Measurements from ENCODE around the gene PLCD4. TPM values are rescaled to one million over a fixed set of nuclear protein-coding genes. Genes with fewer than 3 reads are reported as not detected.

PLCD4 gene
- total RNA-seq, 1 experiment from 2014 or later = not detected

GRCh38 chr2:218578272-218578877, 29.3 kb upstream of the PLCD4 start:
- no peaks in the 10 kb centered on the region for H3K9me3 ChIP-seq (replicated peaks)
- H3K27me3 ChIP-seq (replicated peaks) = no peaks in the 10 kb centered on the region
- DNase-seq (ENCODE audit: low read depth in 1 of 2, low spot score in 2 of 2) = no peak
- H3K4me3 ChIP-seq = no peak overlapping the region
- H3K27ac ChIP-seq = no peak overlapping the region
- H3K36me3 ChIP-seq = peaks cover 66% of the 10 kb centered on the region
- peaks cover 10% of the 10 kb centered on the region for H3K4me1 ChIP-seq (replicated peaks)

- H3K36me3 ChIP-seq = peaks cover 78% of the 10 kb centered on the region
- DNase-seq (ENCODE audit: low read depth in 1 of 2, low spot score in 2 of 2) = no peak
- no peaks in the 10 kb centered on the region for H3K27me3 ChIP-seq (replicated peaks)
- peaks cover 10% of the 10 kb centered on the region for H3K4me1 ChIP-seq (replicated peaks)
- no peaks in the 10 kb centered on the region for H3K9me3 ChIP-seq (replicated peaks)
- H3K27ac ChIP-seq = peak overlapping the region; percentile 29; the same call in 1 of the 2 replicates
- H3K4me3 ChIP-seq = no peak overlapping the region
Measured at GRCh38 chr2:218582076-218582475, 25.6 kb upstream of the PLCD4 start.

- H3K36me3 ChIP-seq = peaks cover 80% of the 10 kb centered on the region
- H3K9me3 ChIP-seq (replicated peaks) = no peaks in the 10 kb centered on the region
- no peaks in the 10 kb centered on the region for H3K27me3 ChIP-seq (replicated peaks)
- H3K27ac ChIP-seq = no peak overlapping the region
- no peak for DNase-seq (ENCODE audit: low read depth in 1 of 2, low spot score in 2 of 2)
- no peak overlapping the region for H3K4me3 ChIP-seq
- peaks cover 10% of the 10 kb centered on the region for H3K4me1 ChIP-seq (replicated peaks)
Measured at GRCh38 chr2:218583983-218584850, 23.5 kb upstream of the PLCD4 start.

GRCh38 chr2:218585541-218585940, 22.2 kb upstream of the PLCD4 start:
- H3K4me3 ChIP-seq = no peak overlapping the region
- peaks cover 84% of the 10 kb centered on the region for H3K36me3 ChIP-seq

GRCh38 chr2:218605432-218605831, 2.3 kb upstream of the PLCD4 start:
- Histone ChIP-seq H3K36me3 (no peaks in the 10 kb centered on the region), H3K27ac (no peak overlapping the region), H3K4me1 (replicated peaks) (peaks cover 10% of the 10 kb centered on the region), H3K9me3 (replicated peaks) (no peaks in the 10 kb centered on the region; the same call in 1 of the 2 replicates), H3K4me3 (no peak overlapping the region), H3K27me3 (replicated peaks) (no peaks in the 10 kb centered on the region; the same call in 1 of the 2 replicates)
- no peak for DNase-seq (ENCODE audit: low read depth in 1 of 2, low spot score in 2 of 2)

More at GRCh38 chr2:218585541-218585940, 22.2 kb upstream of the PLCD4 start:
- H3K27me3 ChIP-seq (replicated peaks) = no peaks in the 10 kb centered on the region
- H3K9me3 ChIP-seq (replicated peaks) = no peaks in the 10 kb centered on the region
- DNase-seq (ENCODE audit: low read depth in 1 of 2, low spot score in 2 of 2) = no peak
- peaks cover 10% of the 10 kb centered on the region for H3K4me1 ChIP-seq (replicated peaks)
- H3K27ac ChIP-seq = no peak overlapping the region

- H3K4me1 ChIP-seq (replicated peaks) = no peaks in the 10 kb centered on the region
- DNase-seq (ENCODE audit: low read depth in 1 of 2, low spot score in 2 of 2) = no peak
- H3K9me3 ChIP-seq (replicated peaks) = no peaks in the 10 kb centered on the region
- no peak overlapping the region for H3K4me3 ChIP-seq
- H3K27me3 ChIP-seq (replicated peaks) = no peaks in the 10 kb centered on the region
- no peaks in the 10 kb centered on the region for H3K36me3 ChIP-seq
- no peak overlapping the region for H3K27ac ChIP-seq
Measured at GRCh38 chr2:218615868-218616315, 8.2 kb downstream of the PLCD4 start.

GRCh38 chr2:218618102-218618860, 10.6 kb downstream of the PLCD4 start:
- Histone ChIP-seq H3K4me3 (no peak overlapping the region), H3K9me3 (replicated peaks) (no peaks in the 10 kb centered on the region), H3K4me1 (replicated peaks) (no peaks in the 10 kb centered on the region), H3K27me3 (replicated peaks) (no peaks in the 10 kb centered on the region), H3K27ac (no peak overlapping the region), H3K36me3 (no peaks in the 10 kb centered on the region)
- no peak for DNase-seq (ENCODE audit: low read depth in 1 of 2, low spot score in 2 of 2)

- Histone ChIP-seq H3K4me1 (replicated peaks) (no peaks in the 10 kb centered on the region), H3K27ac (no peak overlapping the region), H3K9me3 (replicated peaks) (no peaks in the 10 kb centered on the region), H3K4me3 (no peak overlapping the region), H3K27me3 (replicated peaks) (no peaks in the 10 kb centered on the region), H3K36me3 (no peaks in the 10 kb centered on the region)
- no peak for DNase-seq (ENCODE audit: low read depth in 1 of 2, low spot score in 2 of 2)
Measured at GRCh38 chr2:218621007-218621406, 13.3 kb downstream of the PLCD4 start.

- DNase-seq (ENCODE audit: low read depth in 1 of 2, low spot score in 2 of 2) = no peak
- Histone ChIP-seq H3K9me3 (replicated peaks) (no peaks in the 10 kb centered on the region), H3K27ac (no peak overlapping the region), H3K27me3 (replicated peaks) (no peaks in the 10 kb centered on the region), H3K36me3 (no peaks in the 10 kb centered on the region), H3K4me3 (no peak overlapping the region), H3K4me1 (replicated peaks) (no peaks in the 10 kb centered on the region)
Measured at GRCh38 chr2:218622606-218623365, 15.1 kb downstream of the PLCD4 start.

GRCh38 chr2:218623366-218623705, 15.6 kb downstream of the PLCD4 start:
- Histone ChIP-seq H3K4me3 (no peak overlapping the region), H3K4me1 (replicated peaks) (no peaks in the 10 kb centered on the region), H3K27ac (no peak overlapping the region), H3K9me3 (replicated peaks) (no peaks in the 10 kb centered on the region), H3K27me3 (replicated peaks) (no peaks in the 10 kb centered on the region), H3K36me3 (no peaks in the 10 kb centered on the region)
- no peak for DNase-seq (ENCODE audit: low read depth in 1 of 2, low spot score in 2 of 2)

GRCh38 chr2:218626369-218626768, 18.7 kb downstream of the PLCD4 start:
- H3K27me3 ChIP-seq (replicated peaks) = no peaks in the 10 kb centered on the region
- no peak overlapping the region for H3K27ac ChIP-seq
- H3K4me3 ChIP-seq = no peak overlapping the region
- no peak for DNase-seq (ENCODE audit: low read depth in 1 of 2, low spot score in 2 of 2)
- H3K9me3 ChIP-seq (replicated peaks) = no peaks in the 10 kb centered on the region
- H3K4me1 ChIP-seq (replicated peaks) = no peaks in the 10 kb centered on the region
- no peaks in the 10 kb centered on the region for H3K36me3 ChIP-seq

GRCh38 chr2:218627939-218628338, 20.2 kb downstream of the PLCD4 start:
- Histone ChIP-seq H3K4me3 (no peak overlapping the region), H3K27ac (no peak overlapping the region), H3K4me1 (replicated peaks) (peaks cover 5% of the 10 kb centered on the region), H3K36me3 (no peaks in the 10 kb centered on the region), H3K9me3 (replicated peaks) (no peaks in the 10 kb centered on the region), H3K27me3 (replicated peaks) (no peaks in the 10 kb centered on the region)
- no peak for DNase-seq (ENCODE audit: low read depth in 1 of 2, low spot score in 2 of 2)

- peaks cover 23% of the 10 kb centered on the region for H3K36me3 ChIP-seq
- no peak for DNase-seq (ENCODE audit: low read depth in 1 of 2, low spot score in 2 of 2)
- no peak overlapping the region for H3K4me3 ChIP-seq
- no peak overlapping the region for H3K27ac ChIP-seq
- H3K4me1 ChIP-seq (replicated peaks) = peaks cover 5% of the 10 kb centered on the region
- H3K9me3 ChIP-seq (replicated peaks) = no peaks in the 10 kb centered on the region
- no peaks in the 10 kb centered on the region for H3K27me3 ChIP-seq (replicated peaks)
Measured at GRCh38 chr2:218631837-218632236, 24.1 kb downstream of the PLCD4 start.
